HL-60 (cell line): ENCODE results near the gene AP2B1.

Experiments used
- TF ChIP-seq, protein P1 (sequence below): IDR thresholded peaks from one replicate; pipeline ENCODE4 v1.5.1; 2011; ENCODE audit warnings: low read length, control low read depth, inconsistent platforms; ENCODE audit not compliant: insufficient read depth
- TF ChIP-seq, protein P2 (sequence below): IDR thresholded peaks from 2 replicates; pipeline ENCODE4 v1.6.1; 2012; ENCODE audit warnings: low read depth; ENCODE audit not compliant: insufficient replicate concordance

DNA sequence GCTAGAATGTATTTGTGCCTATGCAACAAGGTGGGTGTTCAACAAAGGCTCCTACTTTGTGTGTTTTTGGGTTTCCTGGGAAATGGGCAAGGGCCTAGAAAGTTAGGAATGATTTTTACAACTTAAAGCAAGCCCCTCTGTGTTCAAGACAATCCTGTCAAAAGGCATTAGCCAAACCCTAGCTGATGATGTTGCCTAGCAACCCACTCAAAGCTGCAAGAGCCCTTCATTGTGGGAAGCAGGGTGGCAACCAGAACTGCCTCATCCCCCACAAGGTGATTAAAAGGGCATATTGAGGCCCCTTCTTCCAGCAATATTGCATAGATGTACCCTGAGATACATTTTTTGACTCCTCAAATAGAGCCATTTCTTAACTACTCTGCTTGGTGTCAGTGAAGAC, 128.3 kb downstream of the AP2B1 start:
- TF ChIP-seq, protein P1, sequence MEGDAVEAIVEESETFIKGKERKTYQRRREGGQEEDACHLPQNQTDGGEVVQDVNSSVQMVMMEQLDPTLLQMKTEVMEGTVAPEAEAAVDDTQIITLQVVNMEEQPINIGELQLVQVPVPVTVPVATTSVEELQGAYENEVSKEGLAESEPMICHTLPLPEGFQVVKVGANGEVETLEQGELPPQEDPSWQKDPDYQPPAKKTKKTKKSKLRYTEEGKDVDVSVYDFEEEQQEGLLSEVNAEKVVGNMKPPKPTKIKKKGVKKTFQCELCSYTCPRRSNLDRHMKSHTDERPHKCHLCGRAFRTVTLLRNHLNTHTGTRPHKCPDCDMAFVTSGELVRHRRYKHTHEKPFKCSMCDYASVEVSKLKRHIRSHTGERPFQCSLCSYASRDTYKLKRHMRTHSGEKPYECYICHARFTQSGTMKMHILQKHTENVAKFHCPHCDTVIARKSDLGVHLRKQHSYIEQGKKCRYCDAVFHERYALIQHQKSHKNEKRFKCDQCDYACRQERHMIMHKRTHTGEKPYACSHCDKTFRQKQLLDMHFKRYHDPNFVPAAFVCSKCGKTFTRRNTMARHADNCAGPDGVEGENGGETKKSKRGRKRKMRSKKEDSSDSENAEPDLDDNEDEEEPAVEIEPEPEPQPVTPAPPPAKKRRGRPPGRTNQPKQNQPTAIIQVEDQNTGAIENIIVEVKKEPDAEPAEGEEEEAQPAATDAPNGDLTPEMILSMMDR: no peak
- TF ChIP-seq, protein P2, sequence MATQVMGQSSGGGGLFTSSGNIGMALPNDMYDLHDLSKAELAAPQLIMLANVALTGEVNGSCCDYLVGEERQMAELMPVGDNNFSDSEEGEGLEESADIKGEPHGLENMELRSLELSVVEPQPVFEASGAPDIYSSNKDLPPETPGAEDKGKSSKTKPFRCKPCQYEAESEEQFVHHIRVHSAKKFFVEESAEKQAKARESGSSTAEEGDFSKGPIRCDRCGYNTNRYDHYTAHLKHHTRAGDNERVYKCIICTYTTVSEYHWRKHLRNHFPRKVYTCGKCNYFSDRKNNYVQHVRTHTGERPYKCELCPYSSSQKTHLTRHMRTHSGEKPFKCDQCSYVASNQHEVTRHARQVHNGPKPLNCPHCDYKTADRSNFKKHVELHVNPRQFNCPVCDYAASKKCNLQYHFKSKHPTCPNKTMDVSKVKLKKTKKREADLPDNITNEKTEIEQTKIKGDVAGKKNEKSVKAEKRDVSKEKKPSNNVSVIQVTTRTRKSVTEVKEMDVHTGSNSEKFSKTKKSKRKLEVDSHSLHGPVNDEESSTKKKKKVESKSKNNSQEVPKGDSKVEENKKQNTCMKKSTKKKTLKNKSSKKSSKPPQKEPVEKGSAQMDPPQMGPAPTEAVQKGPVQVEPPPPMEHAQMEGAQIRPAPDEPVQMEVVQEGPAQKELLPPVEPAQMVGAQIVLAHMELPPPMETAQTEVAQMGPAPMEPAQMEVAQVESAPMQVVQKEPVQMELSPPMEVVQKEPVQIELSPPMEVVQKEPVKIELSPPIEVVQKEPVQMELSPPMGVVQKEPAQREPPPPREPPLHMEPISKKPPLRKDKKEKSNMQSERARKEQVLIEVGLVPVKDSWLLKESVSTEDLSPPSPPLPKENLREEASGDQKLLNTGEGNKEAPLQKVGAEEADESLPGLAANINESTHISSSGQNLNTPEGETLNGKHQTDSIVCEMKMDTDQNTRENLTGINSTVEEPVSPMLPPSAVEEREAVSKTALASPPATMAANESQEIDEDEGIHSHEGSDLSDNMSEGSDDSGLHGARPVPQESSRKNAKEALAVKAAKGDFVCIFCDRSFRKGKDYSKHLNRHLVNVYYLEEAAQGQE: no peak
